ENCODE measurements around the gene KRT38. TPM values are rescaled to one million over a fixed set of nuclear protein-coding genes. Genes with fewer than 3 reads are reported as not detected.
A peak's percentile ranks its signal among the peaks of the same experiment; 100 is the strongest.
"Not testable (repeated sequence)": the region's sequence is repeated elsewhere in the genome, so short reads cannot be mapped to it uniquely, and the experiment has no call there.

The KRT38 gene
- total RNA-seq, 1 donor from 2014 or later = not detected

DNA sequence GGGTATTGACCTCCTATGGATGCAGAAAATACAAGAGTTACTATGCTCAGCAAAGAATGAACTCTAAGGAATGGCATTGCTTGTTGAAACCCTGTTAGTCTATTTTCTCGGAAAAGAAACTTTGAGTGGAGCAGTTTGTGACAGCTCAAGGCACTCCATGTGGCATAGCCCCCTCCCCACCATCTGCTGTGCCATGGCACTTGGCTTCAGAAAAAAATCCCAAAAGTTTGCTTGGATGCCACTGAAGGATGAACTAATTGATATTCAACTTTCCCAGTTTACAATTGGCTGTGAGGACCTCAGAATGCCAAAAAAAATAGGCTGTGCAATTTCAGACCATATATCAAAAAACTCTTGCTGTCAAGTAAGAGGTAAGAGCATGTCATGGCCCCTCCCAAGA lies 45.2 kb downstream of the KRT38 start:
- peaks cover 17% of the 10 kb centered on the region for H3K4me1 Mint-ChIP-seq
- H3K27me3 Mint-ChIP-seq (ENCODE audit: low read depth) = no peaks in the 10 kb centered on the region
- no peak overlapping the region for H3K4me3 Mint-ChIP-seq
- TF ChIP-seq, protein P1, sequence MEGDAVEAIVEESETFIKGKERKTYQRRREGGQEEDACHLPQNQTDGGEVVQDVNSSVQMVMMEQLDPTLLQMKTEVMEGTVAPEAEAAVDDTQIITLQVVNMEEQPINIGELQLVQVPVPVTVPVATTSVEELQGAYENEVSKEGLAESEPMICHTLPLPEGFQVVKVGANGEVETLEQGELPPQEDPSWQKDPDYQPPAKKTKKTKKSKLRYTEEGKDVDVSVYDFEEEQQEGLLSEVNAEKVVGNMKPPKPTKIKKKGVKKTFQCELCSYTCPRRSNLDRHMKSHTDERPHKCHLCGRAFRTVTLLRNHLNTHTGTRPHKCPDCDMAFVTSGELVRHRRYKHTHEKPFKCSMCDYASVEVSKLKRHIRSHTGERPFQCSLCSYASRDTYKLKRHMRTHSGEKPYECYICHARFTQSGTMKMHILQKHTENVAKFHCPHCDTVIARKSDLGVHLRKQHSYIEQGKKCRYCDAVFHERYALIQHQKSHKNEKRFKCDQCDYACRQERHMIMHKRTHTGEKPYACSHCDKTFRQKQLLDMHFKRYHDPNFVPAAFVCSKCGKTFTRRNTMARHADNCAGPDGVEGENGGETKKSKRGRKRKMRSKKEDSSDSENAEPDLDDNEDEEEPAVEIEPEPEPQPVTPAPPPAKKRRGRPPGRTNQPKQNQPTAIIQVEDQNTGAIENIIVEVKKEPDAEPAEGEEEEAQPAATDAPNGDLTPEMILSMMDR (conservative IDR thresholded peaks at IDR 0.05) = no peak
- H3K27ac Mint-ChIP-seq (ENCODE audit: unreplicated experiment) = no peak overlapping the region
- H3K9me3 Mint-ChIP-seq = no peaks in the 10 kb centered on the region
- no peaks in the 10 kb centered on the region for H3K36me3 Mint-ChIP-seq (ENCODE audit: low read depth)
- DNase-seq (ENCODE audit: low read depth, low spot score) = no peak

DNA sequence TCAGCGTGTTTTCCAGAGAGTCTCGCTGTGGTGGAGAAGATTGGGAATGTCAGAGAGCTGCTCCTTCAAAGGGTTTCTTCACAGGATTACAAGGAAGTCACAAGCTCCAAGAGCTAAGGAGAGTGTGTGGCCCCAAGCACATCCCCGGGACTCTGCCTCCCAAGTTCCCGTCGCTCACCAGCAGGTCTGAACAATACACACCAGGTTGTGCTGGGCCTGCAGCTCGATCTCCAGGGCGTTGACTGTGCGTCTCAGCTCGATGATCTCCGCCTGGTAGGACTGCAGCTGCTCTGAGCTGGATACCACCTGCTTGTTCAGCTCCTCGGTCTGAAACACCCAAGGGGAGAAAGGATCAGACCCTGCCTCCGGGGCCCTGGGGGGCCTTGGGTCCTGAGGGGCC lies 45.7 kb downstream of the KRT38 start:
- H3K4me1 Mint-ChIP-seq = peaks cover 16% of the 10 kb centered on the region
- not testable (repeated sequence) for H3K4me3 Mint-ChIP-seq; H3K9me3 Mint-ChIP-seq; H3K27me3 Mint-ChIP-seq (ENCODE audit: low read depth); H3K36me3 Mint-ChIP-seq (ENCODE audit: low read depth); DNase-seq (ENCODE audit: low read depth, low spot score)
- H3K27ac Mint-ChIP-seq (ENCODE audit: unreplicated experiment) = peak overlapping the region; percentile 57

DNA sequence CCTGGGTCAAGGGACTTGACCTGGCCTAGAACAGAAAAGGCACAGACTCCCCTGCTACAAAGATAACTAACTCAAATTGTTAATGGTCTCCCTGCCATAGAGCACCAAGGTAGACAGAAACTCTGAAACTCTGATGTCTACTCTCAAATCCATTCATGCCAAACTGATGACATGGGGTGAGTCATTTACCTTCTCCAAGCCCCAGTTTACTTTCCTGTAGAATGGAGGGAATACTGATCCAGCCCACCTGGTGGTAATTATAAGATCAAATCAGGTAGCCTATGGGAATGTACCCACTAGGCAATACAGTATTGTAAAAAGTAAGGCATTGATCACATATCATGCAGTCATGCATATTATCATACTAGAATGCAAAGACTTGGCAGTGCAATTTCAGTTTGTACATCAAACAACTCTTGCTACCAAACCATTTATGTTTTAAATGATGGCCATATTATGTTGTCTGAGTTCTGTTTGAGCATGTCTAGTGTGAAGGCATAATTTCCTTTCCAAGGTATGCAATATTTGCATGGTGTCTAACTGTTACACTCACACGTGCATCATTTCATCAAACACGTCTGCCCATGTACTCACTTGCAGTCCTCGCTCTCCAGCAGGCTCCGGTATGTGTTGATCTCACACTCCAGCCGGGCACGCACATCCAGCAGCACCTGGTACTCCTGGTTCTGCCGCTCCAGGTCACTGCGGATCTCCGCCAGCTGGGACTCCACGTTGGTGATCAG lies 46.4 kb downstream of the KRT38 start:
- no peak for DNase-seq (ENCODE audit: low read depth, low spot score)
- no peaks in the 10 kb centered on the region for H3K36me3 Mint-ChIP-seq (ENCODE audit: low read depth)
- H3K4me3 Mint-ChIP-seq = no peak overlapping the region
- no peak overlapping the region for H3K27ac Mint-ChIP-seq (ENCODE audit: unreplicated experiment)
- no peaks in the 10 kb centered on the region for H3K27me3 Mint-ChIP-seq (ENCODE audit: low read depth)
- H3K4me1 Mint-ChIP-seq = peaks cover 16% of the 10 kb centered on the region
- TF ChIP-seq, protein P1 (conservative IDR thresholded peaks at IDR 0.05) = no peak
- no peaks in the 10 kb centered on the region for H3K9me3 Mint-ChIP-seq

DNA sequence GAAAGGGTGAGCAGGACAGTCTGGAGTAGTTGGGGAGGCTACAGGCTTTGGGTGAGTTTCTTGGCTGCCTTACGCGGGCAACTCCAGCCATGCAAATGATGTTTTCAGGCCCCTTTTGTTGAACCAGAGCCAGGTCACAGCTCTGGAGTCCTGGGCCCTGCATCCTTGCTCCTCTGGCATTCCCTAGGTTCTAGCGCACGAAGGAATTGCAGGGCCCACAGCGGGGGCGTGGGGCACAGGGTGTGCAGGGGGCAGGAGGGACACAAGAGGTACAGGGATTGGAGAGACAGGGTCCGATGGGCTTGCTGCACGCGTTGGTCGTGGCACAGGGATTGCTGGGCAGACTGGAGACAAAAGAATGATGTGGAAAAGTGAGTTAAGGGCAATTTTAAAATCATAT lies 47.0 kb downstream of the KRT38 start:
- H3K4me1 Mint-ChIP-seq = peaks cover 13% of the 10 kb centered on the region
- no peaks in the 10 kb centered on the region for H3K36me3 Mint-ChIP-seq (ENCODE audit: low read depth)
- H3K27ac Mint-ChIP-seq (ENCODE audit: unreplicated experiment) = no peak overlapping the region
- H3K27me3 Mint-ChIP-seq (ENCODE audit: low read depth) = no peaks in the 10 kb centered on the region
- DNase-seq (ENCODE audit: low read depth, low spot score) = no peak
- no peak overlapping the region for H3K4me3 Mint-ChIP-seq
- TF ChIP-seq, protein P1 (conservative IDR thresholded peaks at IDR 0.05) = no peak
- no peaks in the 10 kb centered on the region for H3K9me3 Mint-ChIP-seq

DNA sequence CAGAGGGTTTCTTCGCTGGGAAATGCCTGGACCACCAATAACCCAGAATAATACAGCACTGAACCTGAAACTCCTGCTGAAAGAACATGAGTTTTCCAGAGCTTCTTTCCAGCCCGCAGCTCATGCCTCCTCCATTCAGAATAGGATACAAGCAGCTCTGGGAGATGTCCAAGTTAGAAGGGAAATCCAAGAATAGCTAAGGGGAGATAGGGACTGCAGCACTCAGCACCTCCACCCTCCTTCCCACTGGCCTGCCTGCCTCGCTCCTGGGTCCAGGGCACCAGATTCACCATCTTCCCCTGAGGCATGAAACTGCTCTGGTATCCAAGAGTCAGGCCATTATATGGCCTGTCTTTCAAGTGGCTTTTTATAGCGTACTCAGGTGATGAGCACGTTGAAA lies 47.5 kb downstream of the KRT38 start:
- H3K4me1 Mint-ChIP-seq = peaks cover 13% of the 10 kb centered on the region
- no peak overlapping the region for H3K27ac Mint-ChIP-seq (ENCODE audit: unreplicated experiment)
- no peak overlapping the region for H3K4me3 Mint-ChIP-seq
- H3K36me3 Mint-ChIP-seq (ENCODE audit: low read depth) = no peaks in the 10 kb centered on the region
- peaks cover 3% of the 10 kb centered on the region for H3K9me3 Mint-ChIP-seq
- no peaks in the 10 kb centered on the region for H3K27me3 Mint-ChIP-seq (ENCODE audit: low read depth)
- no peak for DNase-seq (ENCODE audit: low read depth, low spot score)
- TF ChIP-seq, protein P1 (conservative IDR thresholded peaks at IDR 0.05) = no peak

DNA sequence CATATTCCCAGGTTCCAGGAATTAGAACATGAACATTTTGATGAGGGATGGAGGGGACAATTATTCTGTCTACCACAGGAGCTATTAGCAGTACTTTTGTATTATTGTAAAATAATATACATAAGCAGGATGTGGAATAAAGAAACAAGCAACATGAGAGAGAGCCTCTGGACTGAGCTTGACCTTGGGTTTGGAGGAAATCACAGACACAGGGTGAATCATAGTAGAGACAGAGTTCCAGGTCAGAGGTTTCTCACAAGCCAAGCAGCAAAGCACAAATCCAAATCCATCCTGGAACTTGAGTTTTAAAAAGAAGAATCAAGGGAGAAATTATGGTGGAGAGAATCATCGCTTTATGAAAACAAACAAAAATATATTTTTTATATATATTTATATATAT lies 48.5 kb downstream of the KRT38 start:
- DNase-seq (ENCODE audit: low read depth, low spot score) = no peak
- Mint-ChIP-seq H3K27me3 (ENCODE audit: low read depth) (no peaks in the 10 kb centered on the region), H3K36me3 (ENCODE audit: low read depth) (peaks cover 1% of the 10 kb centered on the region), H3K9me3 (peaks cover 4% of the 10 kb centered on the region), H3K27ac (ENCODE audit: unreplicated experiment) (no peak overlapping the region), H3K4me3 (no peak overlapping the region), H3K4me1 (peaks cover 13% of the 10 kb centered on the region)
- TF ChIP-seq, protein P1 (conservative IDR thresholded peaks at IDR 0.05) = no peak

All from neural crest cell (in vitro differentiated cells).